ENCODE data around the gene RPS6KA5.
A peak's percentile ranks its signal among the peaks of the same experiment; 100 is the strongest.

The RPS6KA5 gene

GRCh38 chr14:90938615-90939014 lies 121.8 kb downstream of the RPS6KA5 start:
- no peak for DNase-seq (ENCODE audit: low read depth)

DNA sequence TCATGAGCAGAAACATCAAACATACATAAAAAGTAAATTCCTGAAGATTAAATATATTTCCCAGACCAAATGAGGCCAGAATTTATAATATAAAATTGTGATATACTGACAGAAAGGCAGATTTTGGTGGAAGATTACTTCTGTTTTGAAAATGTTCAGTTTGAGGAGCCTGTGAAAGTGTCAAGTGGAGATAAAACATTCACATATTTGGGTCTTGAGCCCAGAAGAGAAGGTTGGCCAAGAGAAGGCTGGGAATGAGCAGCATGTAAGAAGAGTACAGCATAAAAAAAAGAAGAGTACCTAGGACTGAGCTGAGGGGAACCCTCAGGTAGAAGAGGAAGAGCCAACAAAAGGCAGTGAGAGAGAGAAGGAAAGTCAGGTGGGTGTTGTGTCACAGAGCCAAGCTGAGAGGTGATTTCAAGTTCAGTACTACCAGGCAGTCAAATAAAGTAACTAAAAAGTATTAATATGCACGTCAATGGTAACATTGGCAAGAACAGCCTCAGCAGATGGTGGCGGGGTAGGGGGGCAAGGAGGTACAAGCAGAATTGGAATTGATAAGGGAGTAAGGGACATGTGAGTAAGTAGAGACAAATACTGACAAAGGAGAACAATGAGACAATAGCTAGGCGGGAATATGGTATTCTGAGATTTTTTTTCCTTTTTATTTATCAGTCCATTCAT lies 123.5 kb downstream of the RPS6KA5 start:
- DNase-seq (ENCODE audit: low read depth): no peak

DNA sequence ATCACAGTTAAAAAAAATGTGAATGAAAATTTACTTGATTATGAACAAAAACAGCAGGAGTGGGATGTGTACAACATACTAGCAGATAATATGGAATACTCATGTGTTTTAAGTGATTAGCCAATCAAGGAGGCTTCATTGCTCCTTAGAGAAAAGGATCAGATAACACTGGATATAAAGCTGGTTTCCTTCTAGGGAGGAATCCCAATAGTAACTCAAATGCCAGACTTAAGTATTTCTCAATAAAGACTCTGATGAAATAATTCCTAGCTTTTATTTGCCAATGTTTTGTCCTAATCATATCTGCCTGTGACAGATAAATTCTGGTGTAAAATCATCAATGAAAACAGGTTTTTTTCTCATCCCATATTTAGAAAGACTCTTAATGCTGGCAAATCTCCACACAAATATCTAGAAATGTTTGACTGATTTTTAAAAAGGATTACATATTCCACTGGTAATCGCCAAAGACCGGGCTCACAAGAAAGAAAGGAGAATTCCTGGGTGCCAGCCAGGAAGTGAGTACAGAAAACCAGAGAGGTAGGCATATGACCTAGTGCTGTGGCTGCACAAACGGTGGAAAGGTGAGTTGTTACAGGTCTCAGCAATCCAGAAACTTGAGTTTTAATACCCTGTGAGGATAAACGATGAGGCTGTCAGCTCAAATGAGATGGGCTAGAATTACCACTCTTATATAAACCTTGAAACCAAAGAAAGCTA lies 135.7 kb downstream of the RPS6KA5 start:
- no peak for DNase-seq (ENCODE audit: low read depth)

GRCh38 chr14:90922141-90922540 lies 138.3 kb downstream of the RPS6KA5 start:
- no peak for DNase-seq (ENCODE audit: low read depth)

DNA sequence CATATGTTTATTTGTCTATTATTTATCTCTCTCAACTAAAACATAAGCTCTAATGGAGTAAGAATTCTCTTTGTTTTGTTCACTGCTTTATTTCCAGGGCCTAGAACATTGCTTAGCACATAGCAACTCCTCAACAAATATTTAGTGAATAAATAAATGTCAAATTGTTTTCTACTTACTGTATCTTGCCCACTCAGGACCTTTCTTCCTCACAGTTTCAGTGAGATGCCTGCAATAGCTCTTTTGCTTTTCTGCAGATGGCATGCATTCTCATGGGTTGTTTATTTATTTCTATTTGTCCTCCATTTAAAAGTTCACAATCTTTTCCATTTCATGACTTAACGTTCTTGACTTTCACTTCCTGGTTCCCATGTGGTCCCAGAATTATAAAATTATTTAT lies 149.3 kb downstream of the RPS6KA5 start:
- no peak for DNase-seq (ENCODE audit: low read depth)

GRCh38 chr14:90907178-90907577 lies 153.3 kb downstream of the RPS6KA5 start:
- no peak for DNase-seq (ENCODE audit: low read depth)

DNA sequence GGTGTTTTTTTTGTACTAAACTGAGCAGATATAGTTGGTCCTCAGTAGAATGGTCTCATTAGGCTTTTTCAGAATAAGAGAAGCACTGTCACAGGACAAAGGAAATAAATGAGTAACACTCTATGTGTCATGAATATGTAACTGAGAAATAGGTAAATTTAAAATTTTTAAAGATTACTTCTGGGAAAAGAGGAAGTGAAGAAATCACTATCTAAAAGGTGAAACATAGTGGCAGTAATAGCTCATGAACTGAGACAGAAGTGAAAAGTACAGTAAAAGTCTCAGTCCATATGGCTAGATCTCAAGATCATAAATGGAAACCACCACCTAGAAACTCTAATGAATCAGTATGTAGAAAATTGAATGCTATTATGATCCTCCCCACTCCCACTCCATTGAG lies 154.9 kb downstream of the RPS6KA5 start:
- no peak for DNase-seq (ENCODE audit: low read depth)

DNA sequence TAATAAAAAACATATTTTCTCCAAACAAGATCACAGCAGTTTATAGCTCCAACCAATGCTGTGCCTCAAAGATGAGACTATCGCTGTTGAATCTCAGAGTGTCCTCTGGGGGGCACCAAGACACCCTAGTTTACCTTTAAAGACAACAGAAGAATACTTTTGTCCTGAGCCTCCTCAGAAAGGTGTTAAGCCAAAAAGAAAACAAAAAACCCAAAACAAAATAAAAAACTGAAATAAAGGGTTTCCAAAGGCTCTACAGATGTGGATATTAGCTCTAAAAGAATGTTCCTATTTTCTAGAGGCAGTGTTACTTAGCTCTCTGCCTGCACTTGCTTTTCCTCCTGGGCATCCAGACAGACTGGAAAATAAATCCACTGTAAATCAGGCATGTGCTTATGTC lies 157.3 kb downstream of the RPS6KA5 start:
- peak; percentile 22 for DNase-seq (ENCODE audit: low read depth)

GRCh38 chr14:90900476-90901083 lies 159.9 kb downstream of the RPS6KA5 start:
- DNase-seq (ENCODE audit: low read depth): no peak

GRCh38 chr14:90897022-90897421 lies 163.4 kb downstream of the RPS6KA5 start:
- no peak for DNase-seq (ENCODE audit: low read depth)

GRCh38 chr14:90894241-90894640 lies 166.2 kb downstream of the RPS6KA5 start:
- no peak for DNase-seq (ENCODE audit: low read depth)

DNA sequence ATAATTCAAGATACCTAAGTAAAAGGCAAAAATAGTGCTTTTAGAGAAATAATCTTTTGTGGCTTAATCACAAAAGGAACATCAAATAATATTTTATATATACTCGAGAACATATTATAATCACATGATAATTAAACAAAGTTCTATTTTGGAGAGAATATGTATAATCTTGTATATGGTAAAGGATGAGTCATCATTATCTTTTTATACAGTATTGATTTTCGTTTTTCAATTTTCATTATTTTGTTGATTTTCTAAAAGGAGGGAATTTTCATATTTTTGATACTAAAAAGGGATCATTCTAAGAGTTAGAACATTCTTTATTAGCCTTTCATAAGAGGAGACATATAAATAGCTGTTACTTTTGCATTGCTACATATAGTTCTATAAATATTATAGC lies 166.9 kb downstream of the RPS6KA5 start:
- DNase-seq (ENCODE audit: low read depth): no peak

GRCh38 chr14:90892970-90893369 lies 167.5 kb downstream of the RPS6KA5 start:
- DNase-seq (ENCODE audit: low read depth): no peak

- no peak for DNase-seq (ENCODE audit: low read depth)
Observed at GRCh38 chr14:90891326-90891725, 169.1 kb downstream of the RPS6KA5 start.

GRCh38 chr14:90890322-90891020 lies 170.0 kb downstream of the RPS6KA5 start:
- no peak for DNase-seq (ENCODE audit: low read depth)

GRCh38 chr14:90886297-90886815 lies 174.1 kb downstream of the RPS6KA5 start:
- DNase-seq (ENCODE audit: low read depth): no peak

- DNase-seq (ENCODE audit: low read depth): no peak
Observed at GRCh38 chr14:90883782-90884181, 176.7 kb downstream of the RPS6KA5 start.

- DNase-seq (ENCODE audit: low read depth): no peak
Observed at GRCh38 chr14:90883197-90883596, 177.2 kb downstream of the RPS6KA5 start.

- DNase-seq (ENCODE audit: low read depth): no peak
Observed at GRCh38 chr14:90880282-90880681, 180.2 kb downstream of the RPS6KA5 start.

DNA sequence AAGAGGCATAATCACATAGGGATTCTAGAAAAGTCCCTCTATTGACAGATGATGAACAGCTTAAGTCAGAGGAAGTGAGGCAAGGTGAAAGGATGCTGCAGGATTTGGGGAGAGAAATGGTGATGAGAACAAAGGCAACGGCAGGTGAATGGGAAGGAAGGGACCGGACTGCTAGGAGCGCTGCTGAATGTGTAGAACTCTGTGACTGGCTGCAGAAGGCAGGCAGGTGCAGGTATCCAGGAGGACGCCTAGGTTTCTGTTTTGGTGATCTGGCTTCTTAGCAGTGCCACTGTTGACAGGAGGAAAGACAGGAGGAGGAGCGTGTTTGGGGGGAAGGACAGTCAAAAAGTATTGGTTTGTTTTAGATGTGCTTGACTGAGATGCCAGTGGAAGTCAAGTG lies 185.8 kb downstream of the RPS6KA5 start:
- DNase-seq (ENCODE audit: low read depth): no peak

GRCh38 chr14:90871605-90872233 lies 188.7 kb downstream of the RPS6KA5 start:
- DNase-seq (ENCODE audit: low read depth): no peak

Measured in activated T-helper 1 cell treated with Interleukin-2 at 50 U/mL for 16 hours (primary cell).